ENCODE results near the gene DEPDC4.

The DEPDC4 gene

GRCh38 chr12:100213016-100213891 is 53.6 kb downstream of the DEPDC4 start:
- DNase-seq (ENCODE audit: low spot score), result no peak

- no peak for DNase-seq (ENCODE audit: low spot score)
These were observed 55.2 kb downstream of the DEPDC4 start for GRCh38 chr12:100211698-100212097.

DNA sequence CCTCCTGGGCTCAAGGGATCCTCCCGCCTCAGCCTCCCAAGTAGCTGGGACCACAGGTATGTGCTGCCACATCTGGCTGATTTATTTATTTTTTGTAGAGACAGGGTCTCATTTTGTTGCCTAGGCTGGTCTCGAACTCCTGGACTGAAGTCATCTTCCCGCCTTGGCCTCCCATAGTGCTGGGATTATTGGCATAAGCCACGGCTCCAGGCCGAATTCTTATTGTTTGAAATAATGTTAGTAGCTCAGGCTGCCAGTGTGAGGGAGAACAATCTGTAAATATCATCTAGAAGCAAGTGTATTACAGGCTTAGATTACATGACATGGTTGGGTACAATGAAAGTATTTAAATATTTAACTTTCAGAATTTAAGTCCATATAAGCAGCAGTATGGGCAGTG is 58.0 kb downstream of the DEPDC4 start:
- DNase-seq (ENCODE audit: low spot score), result no peak

DNA sequence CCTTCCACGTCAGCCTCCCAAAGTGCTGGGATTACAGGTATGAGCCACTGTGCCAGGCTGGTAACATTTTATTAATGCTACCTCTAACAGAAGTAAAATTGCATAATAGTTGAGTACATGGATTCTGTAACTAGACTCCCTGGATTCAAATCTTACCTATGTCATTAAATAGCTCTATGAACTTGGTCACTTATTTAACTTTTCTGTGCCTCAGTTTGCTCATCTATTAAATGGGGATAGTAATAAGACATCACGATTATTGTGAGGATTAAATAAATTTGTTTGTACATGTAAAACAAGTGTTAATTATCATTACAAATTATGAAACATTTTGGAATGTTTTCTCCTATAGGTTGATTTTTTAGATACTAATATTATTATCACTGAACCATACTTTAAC is 59.6 kb downstream of the DEPDC4 start:
- no peak for DNase-seq (ENCODE audit: low spot score)

- no peak for DNase-seq (ENCODE audit: low spot score)
These were observed 65.1 kb downstream of the DEPDC4 start for GRCh38 chr12:100201604-100202423.

- peak; percentile 94 for DNase-seq (ENCODE audit: low spot score)
These were observed 66.3 kb downstream of the DEPDC4 start, which contains the start of gene ACTR6 for GRCh38 chr12:100200463-100201181. TSS of gene ACTR6 (plus strand) at chr12:100200815. CDS start at chr12:100200852, 37 bp downstream.

GRCh38 chr12:100199347-100200149 is 67.3 kb downstream of the DEPDC4 start:
- DNase-seq (ENCODE audit: low spot score), result peak; percentile 66

- DNase-seq (ENCODE audit: low spot score), result no peak
These were observed 67.9 kb downstream of the DEPDC4 start for GRCh38 chr12:100199023-100199346.

GRCh38 chr12:100197486-100197885 is 69.4 kb downstream of the DEPDC4 start:
- no peak for DNase-seq (ENCODE audit: low spot score)

DNA sequence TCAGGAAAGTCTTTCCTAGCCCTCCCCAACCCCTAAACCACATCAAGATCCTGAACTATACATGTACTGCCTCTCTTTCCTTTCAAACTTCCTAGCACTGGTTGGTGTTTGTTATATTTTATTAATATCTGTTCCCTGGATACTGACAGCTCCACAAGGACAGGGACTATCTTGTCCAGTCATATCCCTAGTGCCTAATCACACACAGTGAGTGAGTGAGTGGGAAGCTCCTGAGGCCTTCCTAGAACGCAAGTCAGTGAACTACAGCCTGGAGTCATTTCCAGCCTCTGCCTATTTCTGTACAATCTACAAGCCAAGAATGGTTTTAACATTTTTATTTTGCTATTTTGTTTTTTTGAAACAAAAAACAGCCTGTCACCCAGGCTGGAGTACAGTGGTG is 73.8 kb downstream of the DEPDC4 start:
- DNase-seq (ENCODE audit: low spot score), result no peak

All from SW480 (cell line).